SK-N-SH (cell line): ENCODE data around the gene SLIT1.

Source experiments
- CHD2 ChIP-seq: fragments of 150-350 bp; IDR thresholded peaks from 2 replicates; pipeline ENCODE4 v1.6.1; 2018; ENCODE audit warnings: low read length; ENCODE audit not compliant: partially characterized antibody
- ELF1 ChIP-seq: IDR thresholded peaks from 2 replicates; pipeline ENCODE4 v1.4.0; 2012
- EZH2phosphoT487 ChIP-seq: fragments of 200-600 bp; sonication (generic); IDR thresholded peaks from 2 replicates; pipeline ENCODE4 v1.6.1; 2017; ENCODE audit warnings: low read depth, mixed run types, mild to moderate bottlenecking, antibody characterized with exemption, moderate library complexity, borderline replicate concordance
- FOXM1 ChIP-seq: IDR thresholded peaks from 2 replicates; pipeline ENCODE4 v1.4.0; 2012; ENCODE audit warnings: low read depth, mild to moderate bottlenecking
- POLR2AphosphoS5 ChIP-seq: IDR thresholded peaks from 2 replicates; pipeline ENCODE4 v1.6.1; 2012; ENCODE audit warnings: low read depth, low read length
- RAD21 ChIP-seq: IDR thresholded peaks from 2 replicates; pipeline ENCODE4 v1.6.1; 2012; ENCODE audit warnings: mild to moderate bottlenecking, low read length
- RCOR1 ChIP-seq: fragments of 150-350 bp; IDR thresholded peaks from 2 replicates; pipeline ENCODE4 v1.6.1; 2017; ENCODE audit warnings: antibody characterized with exemption, low read length
- RXRA ChIP-seq: IDR thresholded peaks from 2 replicates; pipeline ENCODE4 v1.4.0; 2012; ENCODE audit warnings: low read depth, mild to moderate bottlenecking, borderline replicate concordance
- SIN3A ChIP-seq: IDR thresholded peaks from 2 replicates; pipeline ENCODE4 v1.6.1; 2012; ENCODE audit warnings: low read depth, mild to moderate bottlenecking, low read length, moderate library complexity, borderline replicate concordance
- YY1 ChIP-seq: IDR thresholded peaks from 2 replicates; pipeline ENCODE4 v1.4.0; 2012; ENCODE audit warnings: low read depth, mild to moderate bottlenecking
- TF ChIP-seq, protein P1 (sequence below): fragments of 200-600 bp; sonication (generic); IDR thresholded peaks from 2 replicates; pipeline ENCODE4 v1.6.1; 2017; ENCODE audit warnings: antibody characterized with exemption, mild to moderate bottlenecking, moderate library complexity
- TF ChIP-seq, protein P2 (sequence below): IDR thresholded peaks from 2 replicates; pipeline ENCODE4 v1.4.0; 2012; ENCODE audit warnings: low read depth
- TF ChIP-seq, protein P3 (sequence below): IDR thresholded peaks from 2 replicates; pipeline ENCODE4 v1.6.1; 2012; ENCODE audit warnings: mild to moderate bottlenecking, low read depth, low read length, moderate library complexity

DNA sequence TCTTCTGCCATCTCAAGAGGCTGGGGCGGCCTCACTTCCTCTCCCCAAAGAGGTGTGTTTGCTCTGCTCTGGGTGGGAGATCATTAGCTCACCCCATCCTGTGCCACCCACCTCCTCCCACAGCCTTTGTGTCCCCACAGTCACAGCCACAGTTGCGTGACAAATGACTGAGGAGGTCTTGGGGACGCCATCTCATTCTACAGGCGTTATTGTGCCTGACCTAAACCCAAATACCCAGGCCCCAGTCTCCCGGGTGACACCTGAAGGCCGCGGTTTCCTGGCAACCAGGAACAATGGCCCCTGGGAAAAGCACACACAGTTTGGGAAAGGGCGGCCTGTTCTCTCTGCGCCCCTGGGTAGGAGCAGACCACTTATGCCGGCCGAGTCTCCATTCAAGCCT is 51.6 kb downstream of the SLIT1 start:
- TF ChIP-seq CHD2 (no peak), RAD21 (no peak), FOXM1 (no peak), ELF1 (no peak), YY1 (no peak), EZH2phosphoT487 (no peak), RXRA (no peak), POLR2AphosphoS5 (no peak), SIN3A (no peak), RCOR1 (no peak)
- TF ChIP-seq, protein P1, sequence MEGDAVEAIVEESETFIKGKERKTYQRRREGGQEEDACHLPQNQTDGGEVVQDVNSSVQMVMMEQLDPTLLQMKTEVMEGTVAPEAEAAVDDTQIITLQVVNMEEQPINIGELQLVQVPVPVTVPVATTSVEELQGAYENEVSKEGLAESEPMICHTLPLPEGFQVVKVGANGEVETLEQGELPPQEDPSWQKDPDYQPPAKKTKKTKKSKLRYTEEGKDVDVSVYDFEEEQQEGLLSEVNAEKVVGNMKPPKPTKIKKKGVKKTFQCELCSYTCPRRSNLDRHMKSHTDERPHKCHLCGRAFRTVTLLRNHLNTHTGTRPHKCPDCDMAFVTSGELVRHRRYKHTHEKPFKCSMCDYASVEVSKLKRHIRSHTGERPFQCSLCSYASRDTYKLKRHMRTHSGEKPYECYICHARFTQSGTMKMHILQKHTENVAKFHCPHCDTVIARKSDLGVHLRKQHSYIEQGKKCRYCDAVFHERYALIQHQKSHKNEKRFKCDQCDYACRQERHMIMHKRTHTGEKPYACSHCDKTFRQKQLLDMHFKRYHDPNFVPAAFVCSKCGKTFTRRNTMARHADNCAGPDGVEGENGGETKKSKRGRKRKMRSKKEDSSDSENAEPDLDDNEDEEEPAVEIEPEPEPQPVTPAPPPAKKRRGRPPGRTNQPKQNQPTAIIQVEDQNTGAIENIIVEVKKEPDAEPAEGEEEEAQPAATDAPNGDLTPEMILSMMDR = no peak
- TF ChIP-seq, protein P2, sequence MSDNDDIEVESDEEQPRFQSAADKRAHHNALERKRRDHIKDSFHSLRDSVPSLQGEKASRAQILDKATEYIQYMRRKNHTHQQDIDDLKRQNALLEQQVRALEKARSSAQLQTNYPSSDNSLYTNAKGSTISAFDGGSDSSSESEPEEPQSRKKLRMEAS = no peak
- TF ChIP-seq, protein P3, sequence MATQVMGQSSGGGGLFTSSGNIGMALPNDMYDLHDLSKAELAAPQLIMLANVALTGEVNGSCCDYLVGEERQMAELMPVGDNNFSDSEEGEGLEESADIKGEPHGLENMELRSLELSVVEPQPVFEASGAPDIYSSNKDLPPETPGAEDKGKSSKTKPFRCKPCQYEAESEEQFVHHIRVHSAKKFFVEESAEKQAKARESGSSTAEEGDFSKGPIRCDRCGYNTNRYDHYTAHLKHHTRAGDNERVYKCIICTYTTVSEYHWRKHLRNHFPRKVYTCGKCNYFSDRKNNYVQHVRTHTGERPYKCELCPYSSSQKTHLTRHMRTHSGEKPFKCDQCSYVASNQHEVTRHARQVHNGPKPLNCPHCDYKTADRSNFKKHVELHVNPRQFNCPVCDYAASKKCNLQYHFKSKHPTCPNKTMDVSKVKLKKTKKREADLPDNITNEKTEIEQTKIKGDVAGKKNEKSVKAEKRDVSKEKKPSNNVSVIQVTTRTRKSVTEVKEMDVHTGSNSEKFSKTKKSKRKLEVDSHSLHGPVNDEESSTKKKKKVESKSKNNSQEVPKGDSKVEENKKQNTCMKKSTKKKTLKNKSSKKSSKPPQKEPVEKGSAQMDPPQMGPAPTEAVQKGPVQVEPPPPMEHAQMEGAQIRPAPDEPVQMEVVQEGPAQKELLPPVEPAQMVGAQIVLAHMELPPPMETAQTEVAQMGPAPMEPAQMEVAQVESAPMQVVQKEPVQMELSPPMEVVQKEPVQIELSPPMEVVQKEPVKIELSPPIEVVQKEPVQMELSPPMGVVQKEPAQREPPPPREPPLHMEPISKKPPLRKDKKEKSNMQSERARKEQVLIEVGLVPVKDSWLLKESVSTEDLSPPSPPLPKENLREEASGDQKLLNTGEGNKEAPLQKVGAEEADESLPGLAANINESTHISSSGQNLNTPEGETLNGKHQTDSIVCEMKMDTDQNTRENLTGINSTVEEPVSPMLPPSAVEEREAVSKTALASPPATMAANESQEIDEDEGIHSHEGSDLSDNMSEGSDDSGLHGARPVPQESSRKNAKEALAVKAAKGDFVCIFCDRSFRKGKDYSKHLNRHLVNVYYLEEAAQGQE = no peak
